Osteoblast (primary cell): Measurements from ENCODE around the gene PLXDC2. TPM values are rescaled to one million over a fixed set of nuclear protein-coding genes. Genes with fewer than 3 reads are reported as not detected.

ENCODE experiments used
- DNase-seq: peaks from one replicate; pipeline ENCODE4 v3.0.0; 2011; ENCODE audit warnings: low spot score, mixed read lengths; ENCODE audit not compliant: insufficient read length; ENCODE audit errors: missing footprints
- H2AFZ ChIP-seq: 2 replicates; pipeline ENCODE4 v1.6.0; 2011; ENCODE audit warnings: mild to moderate bottlenecking, low read length
- H3K27ac ChIP-seq: 2 replicates; pipeline ENCODE4 v1.5.1; 2011; ENCODE audit warnings: mild to moderate bottlenecking, low read depth, low read length, moderate library complexity
- H3K27me3 ChIP-seq: 2 replicates; pipeline ENCODE4 v1.6.0; 2012; ENCODE audit warnings: mild to moderate bottlenecking, control low read depth, inconsistent platforms, low read length, moderate library complexity; ENCODE audit not compliant: insufficient read depth
- H3K36me3 ChIP-seq: 2 replicates; pipeline ENCODE4 v1.5.1; 2011; ENCODE audit warnings: mild to moderate bottlenecking, low read length, control low read depth, moderate library complexity; ENCODE audit not compliant: insufficient read depth
- H3K4me1 ChIP-seq: 2 replicates; pipeline ENCODE4 v1.5.1; 2011; ENCODE audit warnings: mild to moderate bottlenecking, low read length, control low read depth, moderate library complexity; ENCODE audit not compliant: insufficient read depth
- H3K4me2 ChIP-seq: 2 replicates; pipeline ENCODE4 v1.6.0; 2011; ENCODE audit warnings: mild to moderate bottlenecking, low read length; ENCODE audit not compliant: insufficient read depth
- H3K4me3 ChIP-seq: fragments of 200-600 bp; sonication (generic); 3 replicates; pipeline ENCODE4 v1.5.1; 2012; ENCODE audit warnings: mild to moderate bottlenecking, low read length, inconsistent platforms; ENCODE audit not compliant: insufficient read depth
- H3K79me2 ChIP-seq: 2 replicates; pipeline ENCODE4 v1.6.0; 2012; ENCODE audit warnings: mild to moderate bottlenecking, low read length, control low read depth, inconsistent platforms; ENCODE audit not compliant: insufficient read depth
- H3K9me3 ChIP-seq: 2 replicates; pipeline ENCODE4 v1.5.1; 2011; ENCODE audit warnings: low read depth, low read length, control low read depth
- H4K20me1 ChIP-seq: 2 replicates; pipeline ENCODE4 v1.6.0; 2012; ENCODE audit warnings: mild to moderate bottlenecking, low read length, control low read depth; ENCODE audit not compliant: insufficient read depth
- total RNA-seq: library from RNA; depleted of rRNA; stranded (reverse); fragments of >200 nt; gene quantifications from 2 replicates; pipeline ENCODE4 v1.2.3, GENCODE V29; 2012
- TF ChIP-seq, protein P1 (sequence below): IDR thresholded peaks from 2 replicates; pipeline ENCODE4 v1.5.1; 2011; ENCODE audit warnings: mild to moderate bottlenecking, low read depth, low read length, moderate library complexity; ENCODE audit errors: extremely low read depth

Gene PLXDC2
- total RNA-seq, 1 donor, result 63.3 TPM

- Histone ChIP-seq H3K4me3 (no peak overlapping the region), H3K9me3 (no peaks in the 10 kb centered on the region), H4K20me1 (no peaks in the 10 kb centered on the region), H3K4me1 (no peaks in the 10 kb centered on the region), H3K4me2 (no peak overlapping the region), H3K27ac (no peak overlapping the region), H3K36me3 (no peaks in the 10 kb centered on the region), H3K79me2 (no peaks in the 10 kb centered on the region), H3K27me3 (no peaks in the 10 kb centered on the region), H2AFZ (no peak overlapping the region)
- DNase-seq, result no peak
- TF ChIP-seq, protein P1, sequence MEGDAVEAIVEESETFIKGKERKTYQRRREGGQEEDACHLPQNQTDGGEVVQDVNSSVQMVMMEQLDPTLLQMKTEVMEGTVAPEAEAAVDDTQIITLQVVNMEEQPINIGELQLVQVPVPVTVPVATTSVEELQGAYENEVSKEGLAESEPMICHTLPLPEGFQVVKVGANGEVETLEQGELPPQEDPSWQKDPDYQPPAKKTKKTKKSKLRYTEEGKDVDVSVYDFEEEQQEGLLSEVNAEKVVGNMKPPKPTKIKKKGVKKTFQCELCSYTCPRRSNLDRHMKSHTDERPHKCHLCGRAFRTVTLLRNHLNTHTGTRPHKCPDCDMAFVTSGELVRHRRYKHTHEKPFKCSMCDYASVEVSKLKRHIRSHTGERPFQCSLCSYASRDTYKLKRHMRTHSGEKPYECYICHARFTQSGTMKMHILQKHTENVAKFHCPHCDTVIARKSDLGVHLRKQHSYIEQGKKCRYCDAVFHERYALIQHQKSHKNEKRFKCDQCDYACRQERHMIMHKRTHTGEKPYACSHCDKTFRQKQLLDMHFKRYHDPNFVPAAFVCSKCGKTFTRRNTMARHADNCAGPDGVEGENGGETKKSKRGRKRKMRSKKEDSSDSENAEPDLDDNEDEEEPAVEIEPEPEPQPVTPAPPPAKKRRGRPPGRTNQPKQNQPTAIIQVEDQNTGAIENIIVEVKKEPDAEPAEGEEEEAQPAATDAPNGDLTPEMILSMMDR, result no peak
Measured at GRCh38 chr10:20247454-20247853, 431.2 kb downstream of the PLXDC2 start.

- Histone ChIP-seq H3K4me2 (no peak overlapping the region), H3K4me1 (no peaks in the 10 kb centered on the region), H2AFZ (no peak overlapping the region), H3K4me3 (no peak overlapping the region), H4K20me1 (no peaks in the 10 kb centered on the region), H3K27me3 (no peaks in the 10 kb centered on the region), H3K9me3 (no peaks in the 10 kb centered on the region), H3K79me2 (no peaks in the 10 kb centered on the region), H3K36me3 (no peaks in the 10 kb centered on the region), H3K27ac (no peak overlapping the region)
- TF ChIP-seq, protein P1, result no peak
- DNase-seq, result no peak
Measured at GRCh38 chr10:20247891-20248708, 431.9 kb downstream of the PLXDC2 start.

DNA sequence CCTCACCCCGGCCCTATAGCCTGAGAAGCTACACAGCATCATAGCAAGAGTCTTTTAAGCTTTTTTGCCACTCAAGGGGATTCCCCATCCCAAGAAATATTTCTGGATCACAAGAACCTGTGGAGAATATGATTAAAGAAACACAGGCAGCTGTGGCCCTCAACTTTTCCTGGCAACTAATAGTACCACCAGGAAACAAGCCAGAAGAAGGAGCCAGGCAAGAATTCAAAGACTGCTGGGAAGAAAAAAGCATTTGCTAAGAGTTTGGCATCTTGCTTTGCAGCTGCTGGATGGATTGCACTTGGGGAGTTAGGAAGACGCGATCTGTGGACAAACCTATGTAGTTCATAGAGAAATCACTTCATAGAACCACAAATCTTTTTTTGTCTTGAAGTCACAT, 437.8 kb downstream of the PLXDC2 start:
- no peaks in the 10 kb centered on the region for H3K27me3 ChIP-seq
- H3K36me3 ChIP-seq, result no peaks in the 10 kb centered on the region
- H2AFZ ChIP-seq, result no peak overlapping the region
- no peaks in the 10 kb centered on the region for H4K20me1 ChIP-seq
- no peak overlapping the region for H3K4me2 ChIP-seq
- TF ChIP-seq, protein P1, result no peak
- no peak overlapping the region for H3K4me3 ChIP-seq
- no peak for DNase-seq
- H3K27ac ChIP-seq, result no peak overlapping the region
- H3K4me1 ChIP-seq, result no peaks in the 10 kb centered on the region
- no peaks in the 10 kb centered on the region for H3K9me3 ChIP-seq
- H3K79me2 ChIP-seq, result no peaks in the 10 kb centered on the region

DNA sequence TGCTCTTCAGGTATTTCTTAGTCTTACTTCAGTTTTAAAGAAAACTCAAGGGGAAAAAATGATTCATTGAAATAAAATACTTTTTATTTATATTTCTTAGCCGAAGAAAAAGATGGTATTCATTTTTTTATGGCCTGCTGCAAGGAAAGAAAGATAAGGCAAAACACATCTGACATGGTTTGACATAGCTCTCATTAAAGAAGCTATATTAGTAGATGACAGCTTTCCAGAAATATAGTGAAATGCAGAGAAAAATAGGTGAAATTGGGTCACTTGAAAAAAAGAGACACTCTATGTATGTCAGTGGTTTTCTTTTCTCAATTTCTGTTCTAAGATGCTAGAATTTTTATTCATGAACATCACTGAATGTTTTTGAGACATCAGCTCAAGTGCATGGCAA, 438.3 kb downstream of the PLXDC2 start:
- no peaks in the 10 kb centered on the region for H3K36me3 ChIP-seq

More for the DNA sequence above, 438.3 kb downstream of the PLXDC2 start:
- no peak overlapping the region for H3K4me2 ChIP-seq
- H4K20me1 ChIP-seq, result no peaks in the 10 kb centered on the region
- no peaks in the 10 kb centered on the region for H3K27me3 ChIP-seq
- no peak for DNase-seq
- H3K79me2 ChIP-seq, result no peaks in the 10 kb centered on the region
- no peak overlapping the region for H2AFZ ChIP-seq
- H3K4me3 ChIP-seq, result no peak overlapping the region
- no peak overlapping the region for H3K27ac ChIP-seq
- TF ChIP-seq, protein P1, result no peak
- H3K4me1 ChIP-seq, result no peaks in the 10 kb centered on the region
- no peaks in the 10 kb centered on the region for H3K9me3 ChIP-seq
